HepG2 (cell line): ENCODE data around the gene AAGAB. TPM values are rescaled to one million over a fixed set of nuclear protein-coding genes. Genes with fewer than 3 reads are reported as not detected.

Experiments used
- ATAC-seq: fragments of 200-7000 bp; cut with Tn5 transposase; 3 replicates; pipeline ENCODE4 v1.9.1; 2020; ENCODE audit warnings: mild to moderate bottlenecking, moderate library complexity
- BruUV-seq: library from RNA; stranded (reverse); fragments of 400-500 nt; replicated peaks from 2 replicates; lab custom pipeline; 2021; lab: Mats Ljungman, UMichigan
- CTCF ChIA-PET: fragments of 300-600 bp; formaldehyde crosslinking; extraction: SDS; loops from one replicate; lab custom pipeline; 2021; ENCODE audit warnings: low total read pairs, inconsistent platforms, low intra/inter-chr PET ratio; lab: Yijun Ruan, JAX
- POLR2A ChIA-PET: fragments of 350-600 bp; sonication (Branson Sonifier 250); formaldehyde crosslinking; loops from one replicate; lab custom pipeline; 2020; ENCODE audit warnings: antibody characterized with exemption, inconsistent platforms; lab: Yijun Ruan, JAX
- DNase-seq: peaks from one replicate; pipeline ENCODE4 v3.0.0-alpha.2; 2015; ENCODE audit warnings: low spot score
- FAIRE-seq: peaks from 3 replicates; lab custom pipeline; 2011; peaks lifted over from hg19 to GRCh38; lab: Jason Lieb, UNC
- H2AFZ ChIP-seq: one replicate; pipeline ENCODE4 v1.6.1; 2011; ENCODE audit warnings: low read length, inconsistent platforms
- H3K27ac ChIP-seq: fragments of 300-600 bp; 3 replicates; pipeline ENCODE4 v1.8.0; 2011; ENCODE audit warnings: mixed run types, mild to moderate bottlenecking, mixed read lengths, low read length, inconsistent platforms; ENCODE audit not compliant: insufficient read depth; ENCODE audit errors: extremely low read length
- H3K27me3 ChIP-seq, 2 experiments: fragments of 200-600 bp in 1 of 2; 2 replicates in 1 of 2; 3 replicates in 1 of 2; pipeline versions ENCODE4 v1.6.0 to v1.8.0; 2011; ENCODE audit warnings: low read length in 2 of 2, mild to moderate bottlenecking in 2 of 2, moderate library complexity in 2 of 2, inconsistent platforms in 1 of 2; ENCODE audit not compliant: insufficient read depth in 2 of 2, control insufficient read depth in 1 of 2
- H3K36me3 ChIP-seq, 2 experiments: fragments of 200-600 bp in 1 of 2; replicated peaks in 1 of 2; 2 replicates in 1 of 2; 3 replicates in 1 of 2; pipeline versions ENCODE4 v1.5.1 to v1.8.0; 2011; ENCODE audit warnings: low read length in 2 of 2, inconsistent platforms in 1 of 2; ENCODE audit not compliant: insufficient read depth in 2 of 2, control insufficient read depth in 1 of 2
- H3K4me1 ChIP-seq: 2 replicates; pipeline ENCODE4 v1.5.1; 2012; ENCODE audit warnings: low read length, inconsistent platforms; ENCODE audit not compliant: insufficient read depth
- H3K4me2 ChIP-seq: 2 replicates; pipeline ENCODE4 v1.6.0; 2011; ENCODE audit warnings: low read depth, low read length, inconsistent platforms
- H3K4me3 ChIP-seq, 3 experiments: fragments of 200-600 bp in 1 of 3; sonication (generic), shearing (Covaris generic) in 1 of 3; replicated peaks in 1 of 3; 2 replicates each; pipeline ENCODE4 v1.5.1; 2011 to 2016; ENCODE audit warnings: low read length in 3 of 3, inconsistent platforms in 2 of 3, low read depth in 2 of 3, mild to moderate bottlenecking in 2 of 3, control low read depth in 1 of 3, mixed read lengths in 1 of 3; ENCODE audit not compliant: insufficient read depth in 1 of 3
- H3K79me2 ChIP-seq: one replicate; pipeline ENCODE4 v1.6.1; 2011; ENCODE audit warnings: low read length, inconsistent platforms; ENCODE audit not compliant: insufficient read depth
- H3K9ac ChIP-seq: 2 replicates; pipeline ENCODE4 v1.6.0; 2011; ENCODE audit warnings: mild to moderate bottlenecking, low read depth, low read length, inconsistent platforms; ENCODE audit not compliant: insufficient read depth
- H3K9me3 ChIP-seq: 2 replicates; pipeline ENCODE4 v1.5.1; 2012; ENCODE audit warnings: mild to moderate bottlenecking, low read length
- H4K20me1 ChIP-seq: 2 replicates; pipeline ENCODE4 v1.6.0; 2011; ENCODE audit warnings: inconsistent platforms, mild to moderate bottlenecking, low read length, moderate library complexity; ENCODE audit not compliant: insufficient read depth
- ARNT ChIP-seq: fragments of 450-650 bp; IDR thresholded peaks from 2 replicates; pipeline ENCODE4 v1.6.1; 2017
- BCL6 ChIP-seq: IDR thresholded peaks from 2 replicates; pipeline ENCODE4 v1.6.1; 2016; ENCODE audit warnings: missing genetic modification reagents, missing compliant biosample characterization
- ETV6 ChIP-seq: sonication (generic); formaldehyde crosslinking; conservative IDR thresholded peaks from 2 replicates; pipeline ENCODE4 v1.4.0; 2020; ENCODE audit warnings: missing genetic modification reagents
- TAF1 ChIP-seq: sonication (generic); formaldehyde crosslinking; IDR thresholded peaks from 2 replicates; pipeline ENCODE4 v1.4.0; 2020; ENCODE audit warnings: missing genetic modification reagents
- TBP ChIP-seq: sonication (generic); formaldehyde crosslinking; IDR thresholded peaks from 2 replicates; pipeline ENCODE4 v1.5.0; 2020; ENCODE audit warnings: missing genetic modification reagents
- ZC3H4 ChIP-seq: sonication (generic); formaldehyde crosslinking; IDR thresholded peaks from 2 replicates; pipeline ENCODE4 v1.4.0; 2020; ENCODE audit warnings: missing genetic modification reagents, borderline replicate concordance
- ZNF160 ChIP-seq: sonication (generic); formaldehyde crosslinking; IDR thresholded peaks from 2 replicates; pipeline ENCODE4 v1.8.0; 2022; ENCODE audit warnings: mild to moderate bottlenecking, inconsistent platforms, missing genetic modification reagents
- ZNF652 ChIP-seq: IDR thresholded peaks from 2 replicates; pipeline ENCODE4 v1.6.1; 2016; ENCODE audit warnings: low read depth, borderline replicate concordance
- WGBS: methylation state at CpG from one replicate; pipeline ENCODE4 v1.1.6; 2017; ENCODE audit warnings: low lambda C conversion rate; 5-methylcytosine and 5-hydroxymethylcytosine counted together
- in situ Hi-C: cut with HindIII; loops from 2 replicates; pipeline ENCODE4 v1.10.0; 2017; ENCODE audit warnings: low pct_unique_long_range_greater_than_20kb; ENCODE audit not compliant: extremely low pct_ligation_motif_present
- intact Hi-C: fragments of 100-400 bp; cut with micrococcal nuclease; formaldehyde crosslinking; loops from one replicate; pipeline ENCODE4 v1.10.0; 2022; ENCODE audit not compliant: unreplicated experiment
- polyA plus RNA-seq, 8 experiments: library from polyadenylated mRNA; depleted of rRNA in 3 of 8; stranded (reverse) in 7 of 8; unstranded in 1 of 8; fragments of >200 nt; fragmentation: Illumina TruSeq in 4 of 8; extraction: Trizol in 4 of 8; gene quantifications; 2 replicates each; pipeline versions ENCODE4 v1.2.1 to v1.2.3, GENCODE V29; 2011 to 2016; ENCODE audit warnings: low read depth in 4 of 8, missing spikeins in 1 of 8, mixed read lengths in 1 of 8; ENCODE audit not compliant: insufficient read depth in 1 of 8
- total RNA-seq, 5 experiments: library from RNA; depleted of rRNA; stranded (reverse); fragments of >200 nt; fragmentation: Illumina TruSeq; extraction: Trizol; gene quantifications; 2 replicates each; pipeline ENCODE4 v1.2.3, GENCODE V29; 2016; ENCODE audit warnings: low read depth in 1 of 5
- TF ChIP-seq, protein P1 (sequence below): sonication (generic); formaldehyde crosslinking; IDR thresholded peaks from 2 replicates; pipeline ENCODE4 v1.5.1; 2020; ENCODE audit warnings: missing genetic modification reagents, mild to moderate bottlenecking, borderline replicate concordance
- TF ChIP-seq, protein P2 (sequence below): sonication (generic); formaldehyde crosslinking; IDR thresholded peaks from 2 replicates; pipeline ENCODE4 v1.5.0; 2020; ENCODE audit warnings: mild to moderate bottlenecking, low read depth, missing genetic modification reagents, borderline replicate concordance
- TF ChIP-seq, protein P3 (sequence below): sonication (generic); formaldehyde crosslinking; IDR thresholded peaks from 2 replicates; pipeline ENCODE4 v1.4.0; 2020; ENCODE audit warnings: mild to moderate bottlenecking, low read depth, missing genetic modification reagents
- TF ChIP-seq, protein P4 (sequence below): sonication (generic); formaldehyde crosslinking; IDR thresholded peaks from 2 replicates; pipeline ENCODE4 v1.4.0; 2020; ENCODE audit warnings: missing genetic modification reagents, borderline replicate concordance
- TF ChIP-seq, protein P5 (sequence below): sonication (generic); formaldehyde crosslinking; conservative IDR thresholded peaks from 2 replicates; pipeline ENCODE4 v1.5.0; 2020; ENCODE audit warnings: missing genetic modification reagents
- TF ChIP-seq, protein P6 (sequence below): sonication (generic); formaldehyde crosslinking; IDR thresholded peaks from 2 replicates; pipeline ENCODE4 v1.4.0; 2020; ENCODE audit warnings: missing genetic modification reagents
- TF ChIP-seq, protein P7 (sequence below): sonication (generic); formaldehyde crosslinking; IDR thresholded peaks from 2 replicates; pipeline ENCODE4 v1.4.0; 2020; ENCODE audit warnings: missing genetic modification reagents
- TF ChIP-seq, protein P8 (sequence below): sonication (generic); formaldehyde crosslinking; IDR thresholded peaks from 2 replicates; pipeline ENCODE4 v1.4.0; 2020; ENCODE audit warnings: missing genetic modification reagents

AAGAB gene
- total and polyA plus RNA-seq, 2 of the 13 experiments (the other 11 are each of a cell fraction or from before 2014, with no cell fraction given) = 8.0 to 34.9 TPM

DNA sequence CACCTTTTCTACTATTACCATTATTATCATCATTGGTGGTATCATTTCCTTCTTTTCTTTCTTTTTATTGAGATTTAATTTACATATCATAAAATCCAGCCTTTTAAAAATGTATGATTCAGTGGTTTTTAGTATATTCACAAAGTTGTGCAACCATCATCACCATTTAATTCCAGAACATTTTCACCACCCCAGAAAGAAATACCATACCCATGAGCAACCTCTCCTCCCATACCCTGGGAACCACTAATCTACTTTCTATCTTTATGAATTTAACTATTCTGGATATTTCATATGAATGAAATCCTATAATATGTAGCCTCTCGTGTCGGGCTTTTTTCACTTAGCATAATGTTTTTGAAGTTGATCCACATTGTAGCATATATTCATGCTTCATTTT is 29.1 kb downstream of the AAGAB start:
- TF ChIP-seq TAF1 (CRISPR knock-in tag) (no peak), ZNF160 (CRISPR knock-in tag) (no peak), TBP (no peak), ETV6 (CRISPR knock-in tag) (no peak), ZC3H4 (CRISPR knock-in tag) (no peak), ZNF652 (CRISPR knock-in tag) (no peak), ARNT (no peak), BCL6 (CRISPR knock-in tag) (no peak)
- TF ChIP-seq, protein P1, sequence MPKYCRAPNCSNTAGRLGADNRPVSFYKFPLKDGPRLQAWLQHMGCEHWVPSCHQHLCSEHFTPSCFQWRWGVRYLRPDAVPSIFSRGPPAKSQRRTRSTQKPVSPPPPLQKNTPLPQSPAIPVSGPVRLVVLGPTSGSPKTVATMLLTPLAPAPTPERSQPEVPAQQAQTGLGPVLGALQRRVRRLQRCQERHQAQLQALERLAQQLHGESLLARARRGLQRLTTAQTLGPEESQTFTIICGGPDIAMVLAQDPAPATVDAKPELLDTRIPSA (CRISPR knock-in tag) = no peak
- TF ChIP-seq, protein P2, sequence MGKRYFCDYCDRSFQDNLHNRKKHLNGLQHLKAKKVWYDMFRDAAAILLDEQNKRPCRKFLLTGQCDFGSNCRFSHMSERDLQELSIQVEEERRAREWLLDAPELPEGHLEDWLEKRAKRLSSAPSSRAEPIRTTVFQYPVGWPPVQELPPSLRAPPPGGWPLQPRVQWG (CRISPR knock-in tag) = no peak
- TF ChIP-seq, protein P3, sequence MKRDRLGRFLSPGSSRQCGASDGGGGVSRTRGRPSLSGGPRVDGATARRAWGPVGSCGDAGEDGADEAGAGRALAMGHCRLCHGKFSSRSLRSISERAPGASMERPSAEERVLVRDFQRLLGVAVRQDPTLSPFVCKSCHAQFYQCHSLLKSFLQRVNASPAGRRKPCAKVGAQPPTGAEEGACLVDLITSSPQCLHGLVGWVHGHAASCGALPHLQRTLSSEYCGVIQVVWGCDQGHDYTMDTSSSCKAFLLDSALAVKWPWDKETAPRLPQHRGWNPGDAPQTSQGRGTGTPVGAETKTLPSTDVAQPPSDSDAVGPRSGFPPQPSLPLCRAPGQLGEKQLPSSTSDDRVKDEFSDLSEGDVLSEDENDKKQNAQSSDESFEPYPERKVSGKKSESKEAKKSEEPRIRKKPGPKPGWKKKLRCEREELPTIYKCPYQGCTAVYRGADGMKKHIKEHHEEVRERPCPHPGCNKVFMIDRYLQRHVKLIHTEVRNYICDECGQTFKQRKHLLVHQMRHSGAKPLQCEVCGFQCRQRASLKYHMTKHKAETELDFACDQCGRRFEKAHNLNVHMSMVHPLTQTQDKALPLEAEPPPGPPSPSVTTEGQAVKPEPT (CRISPR knock-in tag) = no peak
- TF ChIP-seq, protein P4, sequence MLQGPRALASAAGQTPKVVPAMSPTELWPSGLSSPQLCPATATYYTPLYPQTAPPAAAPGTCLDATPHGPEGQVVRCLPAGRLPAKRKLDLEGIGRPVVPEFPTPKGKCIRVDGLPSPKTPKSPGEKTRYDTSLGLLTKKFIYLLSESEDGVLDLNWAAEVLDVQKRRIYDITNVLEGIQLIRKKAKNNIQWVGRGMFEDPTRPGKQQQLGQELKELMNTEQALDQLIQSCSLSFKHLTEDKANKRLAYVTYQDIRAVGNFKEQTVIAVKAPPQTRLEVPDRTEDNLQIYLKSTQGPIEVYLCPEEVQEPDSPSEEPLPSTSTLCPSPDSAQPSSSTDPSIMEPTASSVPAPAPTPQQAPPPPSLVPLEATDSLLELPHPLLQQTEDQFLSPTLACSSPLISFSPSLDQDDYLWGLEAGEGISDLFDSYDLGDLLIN (CRISPR knock-in tag) = no peak
- TF ChIP-seq, protein P5, sequence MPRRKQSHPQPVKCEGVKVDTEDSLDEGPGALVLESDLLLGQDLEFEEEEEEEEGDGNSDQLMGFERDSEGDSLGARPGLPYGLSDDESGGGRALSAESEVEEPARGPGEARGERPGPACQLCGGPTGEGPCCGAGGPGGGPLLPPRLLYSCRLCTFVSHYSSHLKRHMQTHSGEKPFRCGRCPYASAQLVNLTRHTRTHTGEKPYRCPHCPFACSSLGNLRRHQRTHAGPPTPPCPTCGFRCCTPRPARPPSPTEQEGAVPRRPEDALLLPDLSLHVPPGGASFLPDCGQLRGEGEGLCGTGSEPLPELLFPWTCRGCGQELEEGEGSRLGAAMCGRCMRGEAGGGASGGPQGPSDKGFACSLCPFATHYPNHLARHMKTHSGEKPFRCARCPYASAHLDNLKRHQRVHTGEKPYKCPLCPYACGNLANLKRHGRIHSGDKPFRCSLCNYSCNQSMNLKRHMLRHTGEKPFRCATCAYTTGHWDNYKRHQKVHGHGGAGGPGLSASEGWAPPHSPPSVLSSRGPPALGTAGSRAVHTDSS = no peak
- TF ChIP-seq, protein P6, sequence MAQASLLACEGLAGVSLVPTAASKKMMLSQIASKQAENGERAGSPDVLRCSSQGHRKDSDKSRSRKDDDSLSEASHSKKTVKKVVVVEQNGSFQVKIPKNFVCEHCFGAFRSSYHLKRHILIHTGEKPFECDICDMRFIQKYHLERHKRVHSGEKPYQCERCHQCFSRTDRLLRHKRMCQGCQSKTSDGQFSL (CRISPR knock-in tag) = no peak
- TF ChIP-seq, protein P7, sequence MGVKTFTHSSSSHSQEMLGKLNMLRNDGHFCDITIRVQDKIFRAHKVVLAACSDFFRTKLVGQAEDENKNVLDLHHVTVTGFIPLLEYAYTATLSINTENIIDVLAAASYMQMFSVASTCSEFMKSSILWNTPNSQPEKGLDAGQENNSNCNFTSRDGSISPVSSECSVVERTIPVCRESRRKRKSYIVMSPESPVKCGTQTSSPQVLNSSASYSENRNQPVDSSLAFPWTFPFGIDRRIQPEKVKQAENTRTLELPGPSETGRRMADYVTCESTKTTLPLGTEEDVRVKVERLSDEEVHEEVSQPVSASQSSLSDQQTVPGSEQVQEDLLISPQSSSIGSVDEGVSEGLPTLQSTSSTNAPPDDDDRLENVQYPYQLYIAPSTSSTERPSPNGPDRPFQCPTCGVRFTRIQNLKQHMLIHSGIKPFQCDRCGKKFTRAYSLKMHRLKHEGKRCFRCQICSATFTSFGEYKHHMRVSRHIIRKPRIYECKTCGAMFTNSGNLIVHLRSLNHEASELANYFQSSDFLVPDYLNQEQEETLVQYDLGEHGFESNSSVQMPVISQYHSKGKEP (CRISPR knock-in tag) = no peak
- TF ChIP-seq, protein P8, sequence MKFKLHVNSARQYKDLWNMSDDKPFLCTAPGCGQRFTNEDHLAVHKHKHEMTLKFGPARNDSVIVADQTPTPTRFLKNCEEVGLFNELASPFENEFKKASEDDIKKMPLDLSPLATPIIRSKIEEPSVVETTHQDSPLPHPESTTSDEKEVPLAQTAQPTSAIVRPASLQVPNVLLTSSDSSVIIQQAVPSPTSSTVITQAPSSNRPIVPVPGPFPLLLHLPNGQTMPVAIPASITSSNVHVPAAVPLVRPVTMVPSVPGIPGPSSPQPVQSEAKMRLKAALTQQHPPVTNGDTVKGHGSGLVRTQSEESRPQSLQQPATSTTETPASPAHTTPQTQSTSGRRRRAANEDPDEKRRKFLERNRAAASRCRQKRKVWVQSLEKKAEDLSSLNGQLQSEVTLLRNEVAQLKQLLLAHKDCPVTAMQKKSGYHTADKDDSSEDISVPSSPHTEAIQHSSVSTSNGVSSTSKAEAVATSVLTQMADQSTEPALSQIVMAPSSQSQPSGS (CRISPR knock-in tag) = no peak
- POLR2A ChIA-PET = no interaction called here
- no peaks in the 10 kb centered on the region for H3K79me2 ChIP-seq
- no peaks in the 10 kb centered on the region for H3K4me1 ChIP-seq
- FAIRE-seq (no peak), DNase-seq (no peak), ATAC-seq (no peak)
- H3K4me3 ChIP-seq = no peak overlapping the region
- H4K20me1 ChIP-seq = no peaks in the 10 kb centered on the region
- no peaks in the 10 kb centered on the region for H3K9me3 ChIP-seq
- no peak overlapping the region for H3K9ac ChIP-seq
- H3K27ac ChIP-seq = no peak overlapping the region
- no peak overlapping the region for H3K4me2 ChIP-seq
- no TSS peak for BruUV-seq
- in situ Hi-C loops = no loop called here
- no peaks in the 10 kb centered on the region for H3K27me3 ChIP-seq
- H3K36me3 ChIP-seq = 0 out of 5 replicates have a peak, but pooled peaks cover 0 to 7% of the 10 kb centered on the region in 2 experiments
- H2AFZ ChIP-seq = no peak overlapping the region
- 95% methylated on average over 2 of the region's 2 CpGs for WGBS
- CTCF ChIA-PET = no interaction called here
- intact Hi-C loops = no loop called here
